Activated CD8-positive, alpha-beta memory T cell treated with anti-CD3 and anti-CD28 coated beads, Interleukin-2, amount 10 ng/mL, durations not matched to agents 7 days and 5 days (primary cell): ENCODE data around the gene KIAA1549. TPM values are rescaled to one million over a fixed set of nuclear protein-coding genes. Genes with fewer than 3 reads are reported as not detected.
"Not testable (repeated sequence)": the region's sequence is repeated elsewhere in the genome, so short reads cannot be mapped to it uniquely, and the experiment has no call there.

Experiments
- ATAC-seq: fragments of 150-1000 bp; cut with Tn5 transposase; one replicate; pipeline ENCODE4 v1.10.0; 2021; ENCODE audit warnings: moderate library complexity
- CTCF ChIA-PET: fragments of 350-600 bp; sonication (Branson Sonifier 250); formaldehyde crosslinking; loops from one replicate; lab custom pipeline; 2021; ENCODE audit warnings: antibody characterized with exemption; lab: Charles Lee
- DNase-seq: peaks from one replicate; pipeline ENCODE4 v3.0.0-alpha.2; 2020
- H3K27ac Mint-ChIP-seq: one replicate; pipeline ENCODE4 v1.8.0; 2021; ENCODE audit warnings: mild to moderate bottlenecking, mixed read lengths
- H3K27me3 Mint-ChIP-seq: one replicate; pipeline ENCODE4 v1.8.0; 2021; ENCODE audit warnings: mixed read lengths
- H3K36me3 Mint-ChIP-seq: one replicate; pipeline ENCODE4 v1.8.0; 2021; ENCODE audit warnings: mild to moderate bottlenecking, mixed read lengths
- H3K4me1 Mint-ChIP-seq: one replicate; pipeline ENCODE4 v1.8.0; 2021; ENCODE audit warnings: mixed read lengths
- H3K4me3 Mint-ChIP-seq: one replicate; pipeline ENCODE4 v1.8.0; 2021; ENCODE audit warnings: mild to moderate bottlenecking, moderate library complexity, mixed read lengths
- H3K9me3 Mint-ChIP-seq: one replicate; pipeline ENCODE4 v1.8.0; 2022; ENCODE audit warnings: low read depth, mixed read lengths
- total RNA-seq, 2 experiments: library from RNA; stranded (reverse); gene quantifications; one replicate each; pipeline ENCODE4 v1.2.3, GENCODE V29; 2021

The KIAA1549 gene
- 1 to 10 TPM in 1 of 2 experiments, under 1 TPM in 1; 0.61 to 1.1 TPM for total RNA-seq

GRCh38 chr7:138981332-138982203, at the start of gene KIAA1549:
KIAA1549 (minus strand) TSS chr7:138981389; CDS start chr7:138981269, 120 bp downstream.
- peaks cover 14% of the 10 kb centered on the region for H3K4me1 Mint-ChIP-seq
- ATAC-seq: peak; percentile 93
- no peaks in the 10 kb centered on the region for H3K36me3 Mint-ChIP-seq
- peak; percentile 70 for DNase-seq
- peak within 1 kb of the TSS; percentile 78 for H3K4me3 Mint-ChIP-seq
- CTCF ChIA-PET: interaction anchor here (1.2 to 3.3 kb wide), 4 partner anchors 35 to 105 kb away, joined by 3 to 24 read pairs (median 4); no protein-coding TSS in a partner anchor
- H3K27me3 Mint-ChIP-seq: peaks cover 57% of the 10 kb centered on the region
- H3K27ac Mint-ChIP-seq: peak within 1 kb of the TSS; percentile 29
- H3K9me3 Mint-ChIP-seq: no peaks in the 10 kb centered on the region

GRCh38 chr7:139029353-139029752, 48.2 kb upstream of the KIAA1549 start:
- peaks cover 56% of the 10 kb centered on the region for H3K36me3 Mint-ChIP-seq
- no peaks in the 10 kb centered on the region for H3K9me3 Mint-ChIP-seq
- CTCF ChIA-PET: no interaction called here
- H3K4me1 Mint-ChIP-seq: peaks cover 13% of the 10 kb centered on the region
- no peak overlapping the region for H3K27ac Mint-ChIP-seq
- no peak overlapping the region for H3K4me3 Mint-ChIP-seq
- DNase-seq (no peak), ATAC-seq (no peak)
- H3K27me3 Mint-ChIP-seq: no peaks in the 10 kb centered on the region

- DNase-seq (no peak), ATAC-seq (no peak)
- CTCF ChIA-PET: interaction anchor here (2.7 kb wide), 1 partner anchor 8 kb away, joined by 9 read pairs; no protein-coding TSS in a partner anchor
- no peak overlapping the region for H3K27ac Mint-ChIP-seq
- no peaks in the 10 kb centered on the region for H3K27me3 Mint-ChIP-seq
- peaks cover 52% of the 10 kb centered on the region for H3K36me3 Mint-ChIP-seq
- peaks cover 2% of the 10 kb centered on the region for H3K4me1 Mint-ChIP-seq
- H3K4me3 Mint-ChIP-seq: no peak overlapping the region
- no peaks in the 10 kb centered on the region for H3K9me3 Mint-ChIP-seq
Observed at GRCh38 chr7:139026551-139026950, 45.4 kb upstream of the KIAA1549 start.

- ATAC-seq, H3K27ac Mint-ChIP-seq, DNase-seq, H3K4me1 Mint-ChIP-seq, H3K9me3 Mint-ChIP-seq, H3K27me3 Mint-ChIP-seq, H3K4me3 Mint-ChIP-seq: not testable (repeated sequence)
- H3K36me3 Mint-ChIP-seq: peaks cover 47% of the 10 kb centered on the region
- CTCF ChIA-PET: interaction anchor here (2.7 kb wide), 1 partner anchor 9 kb away, joined by 9 read pairs; no protein-coding TSS in a partner anchor
Observed at GRCh38 chr7:139025861-139026260, 44.7 kb upstream of the KIAA1549 start.

GRCh38 chr7:139023076-139023475, 41.9 kb upstream of the KIAA1549 start:
- ATAC-seq: no peak
- Mint-ChIP-seq H3K27me3 (no peaks in the 10 kb centered on the region), H3K4me1 (peaks cover 3% of the 10 kb centered on the region), H3K4me3 (no peak overlapping the region), H3K27ac (no peak overlapping the region), H3K36me3 (peaks cover 34% of the 10 kb centered on the region), H3K9me3 (no peaks in the 10 kb centered on the region)
- DNase-seq: no peak
- CTCF ChIA-PET: interaction anchor here (0.7 to 1.6 kb wide), 2 partner anchors 52 to 309 kb away, joined by 4 to 5 read pairs; no protein-coding TSS in a partner anchor

GRCh38 chr7:139022286-139022685, 41.1 kb upstream of the KIAA1549 start:
- ATAC-seq (no peak), DNase-seq (no peak)
- Mint-ChIP-seq H3K27ac (no peak overlapping the region), H3K36me3 (peaks cover 29% of the 10 kb centered on the region), H3K27me3 (no peaks in the 10 kb centered on the region), H3K4me1 (peaks cover 5% of the 10 kb centered on the region), H3K4me3 (no peak overlapping the region), H3K9me3 (no peaks in the 10 kb centered on the region)
- CTCF ChIA-PET: interaction anchor here (0.7 to 1.6 kb wide), 3 partner anchors 28 to 310 kb away, joined by 4 to 5 read pairs (median 4); no protein-coding TSS in a partner anchor

- H3K36me3 Mint-ChIP-seq: peaks cover 15% of the 10 kb centered on the region
- DNase-seq: no peak
- H3K27ac Mint-ChIP-seq: no peak overlapping the region
- peaks cover 7% of the 10 kb centered on the region for H3K4me1 Mint-ChIP-seq
- no peak overlapping the region for H3K4me3 Mint-ChIP-seq
- H3K27me3 Mint-ChIP-seq: peaks cover 14% of the 10 kb centered on the region
- H3K9me3 Mint-ChIP-seq: no peaks in the 10 kb centered on the region
- CTCF ChIA-PET: interaction anchor here (1.2 to 3.0 kb wide), 8 partner anchors 27 to 135 kb away, joined by 3 to 23 read pairs (median 4); no protein-coding TSS in a partner anchor
- ATAC-seq: no peak
Observed at GRCh38 chr7:139018910-139019309, 37.7 kb upstream of the KIAA1549 start.

- CTCF ChIA-PET: interaction anchor here (0.7 to 3.0 kb wide), 26 partner anchors 11 to 222 kb away, joined by 3 to 23 read pairs (median 4); partner anchors contain the start of gene KIAA1549
- no peak overlapping the region for H3K4me3 Mint-ChIP-seq
- H3K27ac Mint-ChIP-seq: no peak overlapping the region
Observed at GRCh38 chr7:139016931-139017511, 35.8 kb upstream of the KIAA1549 start.

GRCh38 chr7:139011373-139011772, 30.2 kb upstream of the KIAA1549 start:
- H3K9me3 Mint-ChIP-seq: no peaks in the 10 kb centered on the region
- peaks cover 18% of the 10 kb centered on the region for H3K27me3 Mint-ChIP-seq
- ATAC-seq: no peak
- CTCF ChIA-PET: interaction anchor here (0.9 kb wide), 1 partner anchor 13 kb away, joined by 5 read pairs; no protein-coding TSS in a partner anchor
- H3K4me3 Mint-ChIP-seq: no peak overlapping the region
- no peak overlapping the region for H3K27ac Mint-ChIP-seq
- DNase-seq: no peak
- H3K36me3 Mint-ChIP-seq: no peaks in the 10 kb centered on the region
- no peaks in the 10 kb centered on the region for H3K4me1 Mint-ChIP-seq

More at GRCh38 chr7:139016931-139017511, 35.8 kb upstream of the KIAA1549 start:
- ATAC-seq (peak; percentile 96), DNase-seq (peak; percentile 77)
- Mint-ChIP-seq H3K36me3 (peaks cover 3% of the 10 kb centered on the region), H3K9me3 (no peaks in the 10 kb centered on the region), H3K27me3 (peaks cover 22% of the 10 kb centered on the region), H3K4me1 (peaks cover 7% of the 10 kb centered on the region)

GRCh38 chr7:139004321-139005090, 23.3 kb upstream of the KIAA1549 start:
- Mint-ChIP-seq H3K4me1 (peaks cover under 1% of the 10 kb centered on the region), H3K9me3 (peaks cover 11% of the 10 kb centered on the region), H3K27ac (no peak overlapping the region), H3K27me3 (peaks cover 17% of the 10 kb centered on the region), H3K36me3 (peaks cover 4% of the 10 kb centered on the region), H3K4me3 (no peak overlapping the region)
- no peak for ATAC-seq
- DNase-seq: no peak
- CTCF ChIA-PET: no interaction called here

GRCh38 chr7:138999414-138999813, 18.2 kb upstream of the KIAA1549 start:
- no peak for DNase-seq

GRCh38 chr7:138992052-138992531, 10.9 kb upstream of the KIAA1549 start:
- H3K27ac Mint-ChIP-seq: no peak overlapping the region
- no peak for DNase-seq
- no peak for ATAC-seq
- H3K4me3 Mint-ChIP-seq: no peak overlapping the region
- CTCF ChIA-PET: no interaction called here
- H3K36me3 Mint-ChIP-seq: peaks cover 3% of the 10 kb centered on the region
- peaks cover 39% of the 10 kb centered on the region for H3K27me3 Mint-ChIP-seq
- H3K4me1 Mint-ChIP-seq: no peaks in the 10 kb centered on the region
- peaks cover 2% of the 10 kb centered on the region for H3K9me3 Mint-ChIP-seq

More at GRCh38 chr7:138999414-138999813, 18.2 kb upstream of the KIAA1549 start:
- Mint-ChIP-seq H3K27me3 (peaks cover 26% of the 10 kb centered on the region), H3K36me3 (peaks cover 3% of the 10 kb centered on the region), H3K27ac (no peak overlapping the region), H3K4me1 (peaks cover 3% of the 10 kb centered on the region), H3K9me3 (peaks cover 9% of the 10 kb centered on the region), H3K4me3 (no peak overlapping the region)
- CTCF ChIA-PET: interaction anchor here (0.5 to 1.1 kb wide), 2 partner anchors 102 to 113 kb away, joined by 3 read pairs; no protein-coding TSS in a partner anchor
- ATAC-seq: no peak
